Mesenchymal stem cell (in vitro differentiated cells and primary cell): Measurements from ENCODE around the gene MGA.
A peak's percentile ranks its signal among the peaks of the same experiment; 100 is the strongest.

Experiments
- DNase-seq: peaks from one replicate; pipeline ENCODE4 v3.0.0-alpha.2; 2013
- H2AFZ ChIP-seq: one replicate; pipeline ENCODE4 v1.6.1; 2013; ENCODE audit warnings: low read depth, mild to moderate bottlenecking, control low read depth, inconsistent platforms, low read length, moderate library complexity
- H2AK5ac ChIP-seq: 2 replicates; pipeline ENCODE4 v1.6.1; 2013; ENCODE audit warnings: low read length, moderate library complexity, mild to moderate bottlenecking, inconsistent platforms; ENCODE audit not compliant: severe bottlenecking
- H2BK120ac ChIP-seq: one replicate; pipeline ENCODE4 v1.6.1; 2013; ENCODE audit warnings: low read depth, mild to moderate bottlenecking, inconsistent platforms, low read length, moderate library complexity
- H2BK12ac ChIP-seq, 2 experiments: one replicate each; pipeline ENCODE4 v1.6.1; 2013; ENCODE audit warnings: inconsistent platforms in 2 of 2, low read length in 2 of 2, mild to moderate bottlenecking in 2 of 2, moderate library complexity in 2 of 2, control low read depth in 1 of 2
- H2BK15ac ChIP-seq: one replicate; pipeline ENCODE4 v1.6.1; 2013; ENCODE audit warnings: mild to moderate bottlenecking, low read depth, inconsistent platforms; ENCODE audit not compliant: poor library complexity, severe bottlenecking
- H2BK5ac ChIP-seq: 2 replicates; pipeline ENCODE4 v1.6.1; 2013; ENCODE audit warnings: low read depth, mild to moderate bottlenecking, low read length, control low read depth, inconsistent platforms; ENCODE audit not compliant: poor library complexity, severe bottlenecking
- H3K14ac ChIP-seq, 2 experiments: one replicate each; pipeline ENCODE4 v1.6.1; 2013; ENCODE audit warnings: inconsistent platforms in 2 of 2, low read length in 2 of 2, control low read depth in 1 of 2, mild to moderate bottlenecking in 1 of 2, moderate library complexity in 1 of 2
- H3K18ac ChIP-seq, 2 experiments: one replicate each; pipeline ENCODE4 v1.6.1; 2013; ENCODE audit warnings: inconsistent platforms in 2 of 2, low read length in 2 of 2, control low read depth in 1 of 2, low read depth in 1 of 2, mild to moderate bottlenecking in 1 of 2
- H3K23ac ChIP-seq, 2 experiments: one replicate each; pipeline ENCODE4 v1.6.1; 2013; ENCODE audit warnings: inconsistent platforms in 2 of 2, low read length in 2 of 2, mild to moderate bottlenecking in 2 of 2, moderate library complexity in 2 of 2, control low read depth in 1 of 2
- H3K27ac ChIP-seq: 2 replicates; pipeline ENCODE4 v1.5.1; 2013; ENCODE audit warnings: mild to moderate bottlenecking, moderate library complexity, low read length, control low read depth, inconsistent platforms; ENCODE audit not compliant: poor library complexity, severe bottlenecking
- H3K27me3 ChIP-seq, 2 experiments: 2 replicates each; pipeline versions ENCODE4 v1.6.1 to v1.7.0; 2013; ENCODE audit warnings: low read length in 2 of 2, mild to moderate bottlenecking in 2 of 2, moderate library complexity in 2 of 2, control low read depth in 1 of 2, inconsistent platforms in 1 of 2; ENCODE audit not compliant: control insufficient read depth in 1 of 2, insufficient read depth in 1 of 2
- H3K36me3 ChIP-seq, 2 experiments: 2 replicates each; pipeline versions ENCODE4 v1.6.1 to v1.7.0; 2013; ENCODE audit warnings: low read length in 2 of 2, control low read depth in 1 of 2, inconsistent platforms in 1 of 2, low read depth in 1 of 2, mild to moderate bottlenecking in 1 of 2; ENCODE audit not compliant: insufficient read depth in 2 of 2, control insufficient read depth in 1 of 2
- H3K4ac ChIP-seq, 2 experiments: one replicate each; pipeline ENCODE4 v1.6.1; 2013; ENCODE audit warnings: inconsistent platforms in 2 of 2, low read length in 2 of 2, mild to moderate bottlenecking in 2 of 2, moderate library complexity in 2 of 2, control low read depth in 1 of 2, low read depth in 1 of 2
- H3K4me1 ChIP-seq: 2 replicates; pipeline ENCODE4 v1.6.1; 2013; ENCODE audit warnings: low read depth, low read length, control low read depth; ENCODE audit not compliant: control insufficient read depth, insufficient read depth
- H3K4me2 ChIP-seq: 2 replicates; pipeline ENCODE4 v1.6.1; 2013; ENCODE audit warnings: low read length, mild to moderate bottlenecking, inconsistent platforms; ENCODE audit not compliant: poor library complexity, severe bottlenecking
- H3K4me3 ChIP-seq, 2 experiments: 2 replicates each; pipeline versions ENCODE4 v1.5.1 to v1.7.0; 2013; ENCODE audit warnings: low read length in 2 of 2, mild to moderate bottlenecking in 2 of 2, control low read depth in 1 of 2, low read depth in 1 of 2; ENCODE audit not compliant: insufficient read depth in 1 of 2
- H3K79me1 ChIP-seq: replicated peaks from 2 replicates; pipeline ENCODE4 v1.6.1; 2013; ENCODE audit warnings: mild to moderate bottlenecking, control low read depth, low read length, inconsistent platforms; ENCODE audit not compliant: poor library complexity, severe bottlenecking
- H3K9ac ChIP-seq: 2 replicates; pipeline ENCODE4 v1.7.0; 2013; ENCODE audit warnings: mild to moderate bottlenecking, low read length, moderate library complexity
- H3K9me3 ChIP-seq: 2 replicates; pipeline ENCODE4 v1.7.0; 2013; ENCODE audit warnings: mild to moderate bottlenecking, low read length; ENCODE audit not compliant: control insufficient read depth
- H4K8ac ChIP-seq: one replicate; pipeline ENCODE4 v1.6.1; 2013; ENCODE audit warnings: inconsistent platforms, mild to moderate bottlenecking, low read length, moderate library complexity
- H4K91ac ChIP-seq: one replicate; pipeline ENCODE4 v1.6.1; 2013; ENCODE audit warnings: mild to moderate bottlenecking, low read length, inconsistent platforms
- whole genome bisulfite sequencing: methylation state at CpG from one replicate; pipeline ENCODE4 v1.1.7; 2013; ENCODE audit warnings: mixed read lengths; 5-methylcytosine and 5-hydroxymethylcytosine counted together

MGA gene

GRCh38 chr15:41648770-41649169 lies 11.4 kb upstream of the MGA start:
- peaks cover 4% of the 10 kb centered on the region for H3K9me3 ChIP-seq
- DNase-seq = peak; percentile 23
- peaks cover 2% of the 10 kb centered on the region for H3K4me1 ChIP-seq
- peak overlapping the region in 1 of 2 experiments; percentile 20 for H3K4me3 ChIP-seq
- H2BK5ac ChIP-seq = no peak overlapping the region
- no peak overlapping the region for H2BK120ac ChIP-seq
- H3K4ac ChIP-seq = no peak overlapping the region
- no peak overlapping the region for H3K18ac ChIP-seq
- no peak overlapping the region for H4K91ac ChIP-seq
- H3K79me1 ChIP-seq = peaks cover 8% of the 10 kb centered on the region
- H3K36me3 ChIP-seq = no peaks in the 10 kb centered on the region
- no peak overlapping the region for H3K23ac ChIP-seq
- peak overlapping the region; percentile 24 for H3K27ac ChIP-seq
- no peak overlapping the region for H2BK12ac ChIP-seq
- 85% methylated on average over 1 of the region's 1 CpG for WGBS
- no peaks in the 10 kb centered on the region for H3K27me3 ChIP-seq
- no peak overlapping the region for H3K14ac ChIP-seq
- H4K8ac ChIP-seq = no peak overlapping the region
- H2AFZ ChIP-seq = no peak overlapping the region
- H2BK15ac ChIP-seq = no peak overlapping the region
- H2AK5ac ChIP-seq = no peak overlapping the region
- H3K4me2 ChIP-seq = no peak overlapping the region
- H3K9ac ChIP-seq = no peak overlapping the region

DNA sequence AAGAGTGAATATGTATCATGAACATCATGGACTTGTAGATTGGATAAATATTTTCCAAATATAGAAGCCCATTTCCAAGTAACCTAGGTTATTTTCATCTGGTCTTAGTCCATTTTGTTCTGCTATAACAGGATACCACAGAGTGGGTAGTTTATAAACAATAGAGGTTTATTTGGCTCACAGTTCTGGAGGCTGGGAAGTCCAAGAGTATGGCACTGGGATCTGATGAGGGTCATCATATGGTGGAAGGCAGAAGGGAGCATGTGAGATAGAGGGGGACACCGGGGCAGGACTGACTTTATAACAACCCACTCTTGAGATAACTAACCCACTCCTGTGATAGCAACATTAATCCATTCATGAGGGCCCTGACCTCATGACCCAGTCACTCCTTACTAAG lies 9.4 kb upstream of the MGA start:
- H3K4ac ChIP-seq = no peak overlapping the region
- no peak overlapping the region for H4K91ac ChIP-seq
- no peak overlapping the region for H2BK120ac ChIP-seq
- H3K27me3 ChIP-seq = no peaks in the 10 kb centered on the region
- no peak overlapping the region for H3K23ac ChIP-seq
- no peak for DNase-seq
- no peak overlapping the region for H2BK15ac ChIP-seq
- no peak overlapping the region for H2BK5ac ChIP-seq
- H4K8ac ChIP-seq = no peak overlapping the region
- H3K4me2 ChIP-seq = no peak overlapping the region
- H3K36me3 ChIP-seq = no peaks in the 10 kb centered on the region
- peak overlapping the region in 1 of 2 experiments; percentile 15 for H3K14ac ChIP-seq
- no peak overlapping the region for H3K18ac ChIP-seq
- H2AK5ac ChIP-seq = no peak overlapping the region
- H3K4me3 ChIP-seq = no peak overlapping the region
- H3K9me3 ChIP-seq = peaks cover 4% of the 10 kb centered on the region
- H3K9ac ChIP-seq = no peak overlapping the region
- no peak overlapping the region for H2BK12ac ChIP-seq
- no CpG with 5 or more reads among the region's 1 CpG for WGBS
- no peak overlapping the region for H3K27ac ChIP-seq
- no peak overlapping the region for H2AFZ ChIP-seq
- H3K4me1 ChIP-seq = peaks cover 2% of the 10 kb centered on the region
- H3K79me1 ChIP-seq = peaks cover 7% of the 10 kb centered on the region

DNA sequence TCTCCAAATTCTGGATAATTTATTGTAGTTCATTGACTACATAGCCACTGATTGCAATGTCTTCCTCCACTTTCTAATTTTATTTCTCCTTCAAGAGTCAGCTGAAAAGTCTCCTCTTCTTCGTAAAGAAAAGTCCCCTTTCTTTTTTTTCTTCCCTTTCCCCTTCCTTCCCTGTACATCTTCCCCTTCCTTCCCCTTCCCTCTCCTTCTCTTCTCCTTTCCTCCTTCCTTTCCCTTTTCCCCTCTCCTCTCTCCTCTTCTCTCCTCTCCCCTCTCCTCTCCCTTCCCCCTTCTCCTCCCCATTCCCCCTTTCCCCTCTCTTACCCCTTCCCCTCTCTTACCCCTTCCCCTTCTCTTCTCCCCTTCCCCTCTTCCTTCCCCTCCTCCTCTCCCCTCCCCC lies 8.8 kb upstream of the MGA start:
- Histone ChIP-seq H3K4me3 (no peak overlapping the region), H2BK120ac (no peak overlapping the region), H4K8ac (no peak overlapping the region), H2BK12ac (no peak overlapping the region), H2AK5ac (no peak overlapping the region), H3K14ac (no peak overlapping the region), H3K79me1 (peaks cover 7% of the 10 kb centered on the region), H2BK5ac (no peak overlapping the region), H3K18ac (no peak overlapping the region), H3K4me1 (peaks cover 5% of the 10 kb centered on the region), H3K23ac (no peak overlapping the region), H3K9ac (no peak overlapping the region), H3K9me3 (peaks cover 4% of the 10 kb centered on the region), H3K4ac (no peak overlapping the region), H2AFZ (no peak overlapping the region), H3K36me3 (no peaks in the 10 kb centered on the region), H4K91ac (no peak overlapping the region), H3K27ac (no peak overlapping the region), H3K27me3 (no peaks in the 10 kb centered on the region), H2BK15ac (no peak overlapping the region), H3K4me2 (no peak overlapping the region)
- 73% methylated on average over 1 of the region's 1 CpG for WGBS
- no peak for DNase-seq

DNA sequence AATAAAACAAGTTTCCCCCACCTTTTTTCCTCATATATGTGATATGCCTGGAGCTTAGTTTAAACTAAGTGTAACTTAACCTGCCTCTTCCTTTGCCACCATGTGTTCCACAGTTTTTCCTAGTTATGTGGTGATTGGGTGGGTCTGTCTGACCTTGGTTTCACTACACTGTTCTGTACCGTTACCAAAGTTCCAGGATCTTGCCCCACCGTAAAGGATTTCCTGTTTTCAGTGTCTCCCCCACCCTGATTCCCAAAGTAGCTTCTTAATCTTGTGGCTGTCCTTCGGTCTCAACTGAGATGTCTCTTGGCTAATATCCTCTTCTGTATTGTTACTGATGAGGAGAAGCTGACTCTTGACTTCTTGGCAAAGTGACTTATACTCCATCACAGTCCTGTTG lies 6.4 kb upstream of the MGA start:
- Histone ChIP-seq H2BK120ac (no peak overlapping the region), H2BK15ac (no peak overlapping the region), H3K36me3 (no peaks in the 10 kb centered on the region), H3K4me2 (no peak overlapping the region), H3K4ac (no peak overlapping the region), H3K27me3 (no peaks in the 10 kb centered on the region), H3K23ac (no peak overlapping the region), H3K9me3 (peaks cover 4% of the 10 kb centered on the region), H4K8ac (no peak overlapping the region), H3K14ac (no peak overlapping the region), H2AFZ (no peak overlapping the region), H3K4me1 (peaks cover 7% of the 10 kb centered on the region), H4K91ac (no peak overlapping the region), H3K4me3 (no peak overlapping the region), H3K27ac (no peak overlapping the region), H3K9ac (no peak overlapping the region), H2AK5ac (no peak overlapping the region), H3K18ac (no peak overlapping the region), H2BK12ac (no peak overlapping the region), H3K79me1 (peaks cover 9% of the 10 kb centered on the region), H2BK5ac (no peak overlapping the region)
- 100% methylated on average over 2 of the region's 3 CpGs for WGBS
- DNase-seq = no peak
